Astrocyte of the spinal cord (primary cell): ENCODE measurements around the gene H1-8.
A peak's percentile ranks its signal among the peaks of the same experiment; 100 is the strongest.

Experiments used
- DNase-seq: peaks from one replicate; pipeline ENCODE4 v3.0.0; 2011; ENCODE audit warnings: low read depth, low spot score
- H3K4me3 ChIP-seq: 2 replicates; pipeline ENCODE4 v1.5.1; 2011; ENCODE audit warnings: low read depth, mild to moderate bottlenecking, low read length, moderate library complexity
- in situ Hi-C: cut with HindIII; loops from 2 replicates; pipeline ENCODE4 v1.10.0; 2017; ENCODE audit warnings: low sequenced_read_pairs
- TF ChIP-seq, protein P1 (sequence below): IDR thresholded peaks from 2 replicates; pipeline ENCODE4 v1.5.1; 2012; ENCODE audit warnings: low read depth, mild to moderate bottlenecking, low read length, inconsistent platforms

H1-8 gene

DNA sequence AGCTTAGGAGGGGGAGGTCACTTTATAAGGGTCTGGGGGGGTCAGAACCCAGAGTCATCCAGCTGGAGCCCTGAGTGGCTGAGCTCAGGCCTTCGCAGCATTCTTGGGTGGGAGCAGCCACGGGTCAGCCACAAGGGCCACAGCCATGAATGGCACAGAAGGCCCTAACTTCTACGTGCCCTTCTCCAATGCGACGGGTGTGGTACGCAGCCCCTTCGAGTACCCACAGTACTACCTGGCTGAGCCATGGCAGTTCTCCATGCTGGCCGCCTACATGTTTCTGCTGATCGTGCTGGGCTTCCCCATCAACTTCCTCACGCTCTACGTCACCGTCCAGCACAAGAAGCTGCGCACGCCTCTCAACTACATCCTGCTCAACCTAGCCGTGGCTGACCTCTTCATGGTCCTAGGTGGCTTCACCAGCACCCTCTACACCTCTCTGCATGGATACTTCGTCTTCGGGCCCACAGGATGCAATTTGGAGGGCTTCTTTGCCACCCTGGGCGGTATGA lies 14.3 kb upstream of the H1-8 start, which contains the start of gene RHO:
TSS of gene RHO (plus strand) at position 51 of the 512 bp plus-strand sequence. CDS start at position 146, 95 bp downstream.
- TF ChIP-seq, protein P1, sequence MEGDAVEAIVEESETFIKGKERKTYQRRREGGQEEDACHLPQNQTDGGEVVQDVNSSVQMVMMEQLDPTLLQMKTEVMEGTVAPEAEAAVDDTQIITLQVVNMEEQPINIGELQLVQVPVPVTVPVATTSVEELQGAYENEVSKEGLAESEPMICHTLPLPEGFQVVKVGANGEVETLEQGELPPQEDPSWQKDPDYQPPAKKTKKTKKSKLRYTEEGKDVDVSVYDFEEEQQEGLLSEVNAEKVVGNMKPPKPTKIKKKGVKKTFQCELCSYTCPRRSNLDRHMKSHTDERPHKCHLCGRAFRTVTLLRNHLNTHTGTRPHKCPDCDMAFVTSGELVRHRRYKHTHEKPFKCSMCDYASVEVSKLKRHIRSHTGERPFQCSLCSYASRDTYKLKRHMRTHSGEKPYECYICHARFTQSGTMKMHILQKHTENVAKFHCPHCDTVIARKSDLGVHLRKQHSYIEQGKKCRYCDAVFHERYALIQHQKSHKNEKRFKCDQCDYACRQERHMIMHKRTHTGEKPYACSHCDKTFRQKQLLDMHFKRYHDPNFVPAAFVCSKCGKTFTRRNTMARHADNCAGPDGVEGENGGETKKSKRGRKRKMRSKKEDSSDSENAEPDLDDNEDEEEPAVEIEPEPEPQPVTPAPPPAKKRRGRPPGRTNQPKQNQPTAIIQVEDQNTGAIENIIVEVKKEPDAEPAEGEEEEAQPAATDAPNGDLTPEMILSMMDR: no peak
- in situ Hi-C loops: no loop called here
- no peak for DNase-seq
- no peak within 1 kb of the TSS for H3K4me3 ChIP-seq

DNA sequence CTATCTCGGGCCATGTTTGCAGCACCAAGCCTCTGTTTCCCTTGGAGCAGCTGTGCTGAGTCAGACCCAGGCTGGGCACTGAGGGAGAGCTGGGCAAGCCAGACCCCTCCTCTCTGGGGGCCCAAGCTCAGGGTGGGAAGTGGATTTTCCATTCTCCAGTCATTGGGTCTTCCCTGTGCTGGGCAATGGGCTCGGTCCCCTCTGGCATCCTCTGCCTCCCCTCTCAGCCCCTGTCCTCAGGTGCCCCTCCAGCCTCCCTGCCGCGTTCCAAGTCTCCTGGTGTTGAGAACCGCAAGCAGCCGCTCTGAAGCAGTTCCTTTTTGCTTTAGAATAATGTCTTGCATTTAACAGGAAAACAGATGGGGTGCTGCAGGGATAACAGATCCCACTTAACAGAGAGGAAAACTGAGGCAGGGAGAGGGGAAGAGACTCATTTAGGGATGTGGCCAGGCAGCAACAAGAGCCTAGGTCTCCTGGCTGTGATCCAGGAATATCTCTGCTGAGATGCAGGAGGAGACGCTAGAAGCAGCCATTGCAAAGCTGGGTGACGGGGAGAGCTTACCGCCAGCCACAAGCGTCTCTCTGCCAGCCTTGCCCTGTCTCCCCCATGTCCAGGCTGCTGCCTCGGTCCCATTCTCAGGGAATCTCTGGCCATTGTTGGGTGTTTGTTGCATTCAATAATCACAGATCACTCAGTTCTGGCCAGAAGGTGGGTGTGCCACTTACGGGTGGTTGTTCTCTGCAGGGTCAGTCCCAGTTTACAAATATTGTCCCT lies 13.4 kb upstream of the H1-8 start:
- DNase-seq: no peak
- H3K4me3 ChIP-seq: no peak overlapping the region
- in situ Hi-C loops: no loop called here
- TF ChIP-seq, protein P1: no peak

DNA sequence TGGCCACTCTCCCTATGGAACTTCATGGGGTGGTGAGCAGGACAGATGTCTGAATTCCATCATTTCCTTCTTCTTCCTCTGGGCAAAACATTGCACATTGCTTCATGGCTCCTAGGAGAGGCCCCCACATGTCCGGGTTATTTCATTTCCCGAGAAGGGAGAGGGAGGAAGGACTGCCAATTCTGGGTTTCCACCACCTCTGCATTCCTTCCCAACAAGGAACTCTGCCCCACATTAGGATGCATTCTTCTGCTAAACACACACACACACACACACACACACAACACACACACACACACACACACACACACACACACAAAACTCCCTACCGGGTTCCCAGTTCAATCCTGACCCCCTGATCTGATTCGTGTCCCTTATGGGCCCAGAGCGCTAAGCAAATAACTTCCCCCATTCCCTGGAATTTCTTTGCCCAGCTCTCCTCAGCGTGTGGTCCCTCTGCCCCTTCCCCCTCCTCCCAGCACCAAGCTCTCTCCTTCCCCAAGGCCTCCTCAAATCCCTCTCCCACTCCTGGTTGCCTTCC lies 12.7 kb upstream of the H1-8 start:
- in situ Hi-C loops: no loop called here
- TF ChIP-seq, protein P1: no peak
- DNase-seq: peak; percentile 40
- H3K4me3 ChIP-seq: no peak overlapping the region

DNA sequence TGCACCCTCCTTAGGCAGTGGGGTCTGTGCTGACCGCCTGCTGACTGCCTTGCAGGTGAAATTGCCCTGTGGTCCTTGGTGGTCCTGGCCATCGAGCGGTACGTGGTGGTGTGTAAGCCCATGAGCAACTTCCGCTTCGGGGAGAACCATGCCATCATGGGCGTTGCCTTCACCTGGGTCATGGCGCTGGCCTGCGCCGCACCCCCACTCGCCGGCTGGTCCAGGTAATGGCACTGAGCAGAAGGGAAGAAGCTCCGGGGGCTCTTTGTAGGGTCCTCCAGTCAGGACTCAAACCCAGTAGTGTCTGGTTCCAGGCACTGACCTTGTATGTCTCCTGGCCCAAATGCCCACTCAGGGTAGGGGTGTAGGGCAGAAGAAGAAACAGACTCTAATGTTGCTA lies 12.2 kb upstream of the H1-8 start:
- no peak for DNase-seq
- in situ Hi-C loops: no loop called here
- no peak overlapping the region for H3K4me3 ChIP-seq
- TF ChIP-seq, protein P1: no peak

DNA sequence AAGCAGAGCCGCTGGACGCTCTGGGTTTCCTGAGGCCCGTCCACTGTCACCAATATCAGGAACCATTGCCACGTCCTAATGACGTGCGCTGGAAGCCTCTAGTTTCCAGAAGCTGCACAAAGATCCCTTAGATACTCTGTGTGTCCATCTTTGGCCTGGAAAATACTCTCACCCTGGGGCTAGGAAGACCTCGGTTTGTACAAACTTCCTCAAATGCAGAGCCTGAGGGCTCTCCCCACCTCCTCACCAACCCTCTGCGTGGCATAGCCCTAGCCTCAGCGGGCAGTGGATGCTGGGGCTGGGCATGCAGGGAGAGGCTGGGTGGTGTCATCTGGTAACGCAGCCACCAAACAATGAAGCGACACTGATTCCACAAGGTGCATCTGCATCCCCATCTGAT lies 11.3 kb upstream of the H1-8 start:
- no peak for DNase-seq
- TF ChIP-seq, protein P1: no peak
- in situ Hi-C loops: no loop called here
- no peak overlapping the region for H3K4me3 ChIP-seq

DNA sequence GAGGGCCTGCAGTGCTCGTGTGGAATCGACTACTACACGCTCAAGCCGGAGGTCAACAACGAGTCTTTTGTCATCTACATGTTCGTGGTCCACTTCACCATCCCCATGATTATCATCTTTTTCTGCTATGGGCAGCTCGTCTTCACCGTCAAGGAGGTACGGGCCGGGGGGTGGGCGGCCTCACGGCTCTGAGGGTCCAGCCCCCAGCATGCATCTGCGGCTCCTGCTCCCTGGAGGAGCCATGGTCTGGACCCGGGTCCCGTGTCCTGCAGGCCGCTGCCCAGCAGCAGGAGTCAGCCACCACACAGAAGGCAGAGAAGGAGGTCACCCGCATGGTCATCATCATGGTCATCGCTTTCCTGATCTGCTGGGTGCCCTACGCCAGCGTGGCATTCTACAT lies 10.7 kb upstream of the H1-8 start:
- no peak for DNase-seq
- in situ Hi-C loops: no loop called here
- TF ChIP-seq, protein P1: no peak
- H3K4me3 ChIP-seq: no peak overlapping the region
